Activated gamma-delta T cell treated with anti-CD3 and anti-CD28 coated beads, Interleukin-2, amount 50 U/mL, for 16 hours (primary cell): ENCODE measurements around the gene USP37.

ENCODE experiments used
- DNase-seq: peaks from one replicate; pipeline ENCODE4 v3.0.0-alpha.2; 2020; ENCODE audit warnings: low read depth

Gene USP37

GRCh38 chr2:218477247-218477646 lies 90.9 kb downstream of the USP37 start:
- no peak for DNase-seq

GRCh38 chr2:218476676-218477075 lies 91.5 kb downstream of the USP37 start:
- DNase-seq: no peak

- no peak for DNase-seq
Measured at GRCh38 chr2:218474527-218474926, 93.6 kb downstream of the USP37 start.

GRCh38 chr2:218472988-218473387 lies 95.2 kb downstream of the USP37 start:
- no peak for DNase-seq

- DNase-seq: no peak
Measured at GRCh38 chr2:218471982-218472381, 96.2 kb downstream of the USP37 start.

GRCh38 chr2:218471036-218471435 lies 97.1 kb downstream of the USP37 start:
- DNase-seq: no peak

GRCh38 chr2:218470448-218470847 lies 97.7 kb downstream of the USP37 start:
- DNase-seq: no peak

- DNase-seq: no peak
Measured at GRCh38 chr2:218465987-218466633, 102.0 kb downstream of the USP37 start.

GRCh38 chr2:218458598-218458997 lies 109.6 kb downstream of the USP37 start:
- DNase-seq: no peak

- no peak for DNase-seq
Measured at GRCh38 chr2:218456849-218457248, 111.3 kb downstream of the USP37 start.

GRCh38 chr2:218452079-218452478 lies 116.1 kb downstream of the USP37 start:
- no peak for DNase-seq

- DNase-seq: no peak
Measured at GRCh38 chr2:218448934-218449333, 119.2 kb downstream of the USP37 start.

- no peak for DNase-seq
Measured at GRCh38 chr2:218447072-218447471, 121.1 kb downstream of the USP37 start.

GRCh38 chr2:218446547-218446946 lies 121.6 kb downstream of the USP37 start:
- no peak for DNase-seq

GRCh38 chr2:218445602-218446001 lies 122.5 kb downstream of the USP37 start:
- no peak for DNase-seq

- DNase-seq: no peak
Measured at GRCh38 chr2:218444692-218445357, 123.3 kb downstream of the USP37 start.

GRCh38 chr2:218438596-218438995 lies 129.6 kb downstream of the USP37 start:
- DNase-seq: no peak

GRCh38 chr2:218437969-218438368 lies 130.2 kb downstream of the USP37 start:
- no peak for DNase-seq

- no peak for DNase-seq
Measured at GRCh38 chr2:218436992-218437391, 131.2 kb downstream of the USP37 start.

- no peak for DNase-seq
Measured at GRCh38 chr2:218435003-218435982, 132.9 kb downstream of the USP37 start.

GRCh38 chr2:218434456-218434855 lies 133.7 kb downstream of the USP37 start:
- no peak for DNase-seq

GRCh38 chr2:218432676-218433365 lies 135.3 kb downstream of the USP37 start:
- DNase-seq: no peak
